ENCODE measurements around the gene MICU2. TPM values are rescaled to one million over a fixed set of nuclear protein-coding genes. Genes with fewer than 3 reads are reported as not detected.

Gene MICU2
- total and polyA plus RNA-seq, 2 of the 4 experiments (the other 2 are of a cell fraction), result 14.9 to 25.0 TPM

GRCh38 chr13:21550918-21551317 is 53.1 kb downstream of the MICU2 start:
- Histone ChIP-seq H3K9me1 (ENCODE audit: insufficient read depth, low read length) (peaks cover 3% of the 10 kb centered on the region; the same call in 1 of the 2 replicates), H2BK120ac (ENCODE audit: low read depth, low read length) (no peak overlapping the region), H3K4me3 (ENCODE audit: insufficient read depth, low read depth, low read length) (no peak overlapping the region), H3K4me1 (ENCODE audit: control insufficient read depth, insufficient read depth, low read length) (no peaks in the 10 kb centered on the region), H3K9me3 (ENCODE audit: control insufficient read depth, insufficient read depth, low read length) (no peaks in the 10 kb centered on the region), H3K27ac (ENCODE audit: insufficient read depth, low read length) (no peak overlapping the region), H3K4me2 (ENCODE audit: low read depth, low read length) (no peak overlapping the region), H4K20me1 (ENCODE audit: insufficient read depth, low read length) (no peaks in the 10 kb centered on the region), H3K36me3 (ENCODE audit: control insufficient read depth, insufficient read depth, low read length) (no peaks in the 10 kb centered on the region), H3K56ac (ENCODE audit: extremely low read depth, insufficient read depth, low read length) (no peak overlapping the region), H2BK20ac (ENCODE audit: low read depth, low read length) (no peak overlapping the region), H2AK9ac (replicated peaks; ENCODE audit: low read depth, low read length, poor library complexity) (no peak overlapping the region), H3K14ac (replicated peaks; ENCODE audit: low read depth, low read length) (no peak overlapping the region), H3K4ac (ENCODE audit: low read depth, low read length) (no peak overlapping the region), H3K23ac (ENCODE audit: low read depth, low read length) (no peak overlapping the region), H4K5ac (ENCODE audit: low read depth, low read length) (no peak overlapping the region), H4K8ac (ENCODE audit: low read depth in 2 of 2, low read length in 2 of 2) (no peak overlapping the region), H4K91ac (ENCODE audit: insufficient read depth, low read depth, low read length) (no peak overlapping the region), H2AK5ac (ENCODE audit: low read depth, low read length) (no peak overlapping the region), H3K27me3 (ENCODE audit: control insufficient read depth, insufficient read depth, low read length) (no peaks in the 10 kb centered on the region), H3K18ac (ENCODE audit: low read depth, low read length) (no peak overlapping the region), H2AFZ (replicated peaks; ENCODE audit: low read length, poor library complexity) (no peak overlapping the region), H3K79me1 (ENCODE audit: low read depth in 1 of 2, low read length in 2 of 2) (peaks cover 9 to 12% of the 10 kb centered on the region in 2 experiments; a peak in 3 of 4 replicates), H2BK5ac (ENCODE audit: low read depth, low read length, poor library complexity, severe bottlenecking) (no peak overlapping the region), H2BK15ac (ENCODE audit: low read depth, low read length) (no peak overlapping the region), H3K9ac (ENCODE audit: low read depth, low read length) (no peak overlapping the region)
- in situ Hi-C loops (cut with MboI; ENCODE audit: low sequenced_read_pairs), result no loop called here
- WGBS, 2 experiments (ENCODE audit: extremely low coverage in 2 of 2, insufficient read length in 1 of 2), result 57% methylated on average over 2 of the region's 2 CpGs; no CpG with 5 or more reads in 1 of the 2 experiments
- dilution Hi-C loops (cut with HindIII; ENCODE audit: low sequenced_read_pairs, unreplicated experiment), result no loop called here
- no TSS peak for BruUV-seq (replicated peaks)
- ATAC-seq (ENCODE audit: low read depth), result no peak
- intact Hi-C loops (cut with micrococcal nuclease), result no loop called here
- TF ChIP-seq RCOR1 (IDR thresholded peaks at IDR 0.05; ENCODE audit: insufficient replicate concordance, low read length) (no peak), POLR2A (IDR thresholded peaks at IDR 0.05; ENCODE audit: low read depth, low read length) (no peak), MXI1 (IDR thresholded peaks at IDR 0.05; ENCODE audit: borderline replicate concordance, low read depth, low read length) (no peak), NFE2L2 (IDR thresholded peaks at IDR 0.05; ENCODE audit: low read depth, low read length) (no peak), CHD1 (IDR thresholded peaks at IDR 0.05; ENCODE audit: low read depth, low read length) (no peak), BHLHE40 (IDR thresholded peaks at IDR 0.05; ENCODE audit: low read depth, low read length) (no peak), RAD21 (IDR thresholded peaks at IDR 0.05; ENCODE audit: low read length) (no peak), CTCF (conservative IDR thresholded peaks at IDR 0.05; ENCODE audit: low read depth, low read length) (no peak), MAFK (IDR thresholded peaks at IDR 0.05; ENCODE audit: low read depth, low read length) (no peak), ELK1 (IDR thresholded peaks at IDR 0.05; ENCODE audit: borderline replicate concordance, low read depth, low read length) (no peak)
- no peak for DNase-seq
- ChIA-PET POLR2A (ENCODE audit: unreplicated experiment) (no interaction called here), CTCF (interaction anchor here (0.6 kb wide), 1 partner anchor 13 kb away, joined by 8 read pairs; no protein-coding TSS in a partner anchor)

All from IMR-90 (cell line).